H54 (cell line): ENCODE data around the gene ARGLU1.
A peak's percentile ranks its signal among the peaks of the same experiment; 100 is the strongest.

Source experiments
- DNase-seq: peaks from one replicate; pipeline ENCODE4 v3.0.0; 2011; ENCODE audit warnings: low spot score, mixed read lengths; ENCODE audit not compliant: insufficient read length
- FAIRE-seq: peaks from 3 replicates; lab custom pipeline; 2011; peaks lifted over from hg19 to GRCh38; lab: Jason Lieb, UNC
- POLR2A ChIP-seq: IDR thresholded peaks from 2 replicates; pipeline ENCODE4 v1.6.1; 2011; ENCODE audit warnings: low read depth, mild to moderate bottlenecking, low read length

ARGLU1 gene

DNA sequence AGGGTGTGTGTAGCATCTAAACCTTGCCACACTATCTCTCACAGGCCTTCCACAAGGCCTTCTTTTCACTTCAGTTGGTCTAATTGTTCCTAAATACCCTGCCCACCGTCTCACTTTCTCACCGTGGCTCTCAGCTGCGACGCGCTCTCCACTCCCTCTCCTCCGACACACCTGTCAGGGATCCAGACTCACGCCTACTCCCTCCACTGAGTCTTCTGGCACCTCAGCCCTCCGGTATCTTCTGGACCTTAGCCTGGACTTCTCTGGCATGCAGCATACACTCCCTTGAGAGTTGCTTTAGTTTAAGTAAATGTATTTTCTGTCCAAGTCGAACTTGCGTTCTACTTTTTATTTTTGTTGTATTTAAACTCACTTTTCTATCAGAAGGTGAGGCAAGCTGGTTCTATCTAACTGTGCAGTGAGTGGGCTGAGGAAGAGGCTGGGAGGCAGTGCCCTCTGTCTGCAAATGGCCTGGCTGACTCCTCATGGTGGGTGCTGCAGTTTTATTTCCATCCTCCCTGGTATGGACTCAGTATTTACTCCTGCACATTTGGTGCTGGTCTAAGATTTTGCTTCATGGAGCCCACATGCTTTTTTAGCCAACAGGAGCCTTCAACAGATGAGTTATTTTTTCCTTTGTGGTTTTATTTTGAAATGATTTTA, 28.5 kb upstream of the ARGLU1 start:
- no peak for FAIRE-seq
- no peak for TF ChIP-seq POLR2A
- DNase-seq, result no peak

- DNase-seq (no peak), FAIRE-seq (no peak)
- no peak for TF ChIP-seq POLR2A
These were observed 27.7 kb upstream of the ARGLU1 start for GRCh38 chr13:106595625-106596024.

- FAIRE-seq (no peak), DNase-seq (no peak)
- no peak for TF ChIP-seq POLR2A
These were observed 27.0 kb upstream of the ARGLU1 start for GRCh38 chr13:106594980-106595379.

DNA sequence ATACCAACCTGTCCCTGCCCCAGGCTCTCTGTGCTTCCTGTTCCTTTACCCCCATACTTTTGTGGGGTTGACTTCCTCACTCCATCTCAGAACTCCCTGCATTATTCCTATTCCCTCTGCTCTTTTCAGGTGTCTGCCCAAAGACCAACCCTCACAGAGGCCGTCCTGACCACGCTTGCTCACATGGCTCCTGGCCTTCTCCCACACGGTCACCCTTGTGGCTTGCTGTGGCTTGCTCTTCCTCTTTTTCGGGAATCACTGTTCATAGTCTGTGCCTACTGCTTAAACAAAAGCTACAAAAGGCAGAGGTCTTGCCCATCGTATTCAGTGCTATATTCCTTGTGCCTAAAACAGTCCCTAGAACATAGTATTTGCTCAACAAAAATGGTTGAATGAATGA, 25.2 kb upstream of the ARGLU1 start:
- no peak for DNase-seq
- no peak for FAIRE-seq
- no peak for TF ChIP-seq POLR2A

GRCh38 chr13:106591299-106591698, 23.4 kb upstream of the ARGLU1 start:
- no peak for TF ChIP-seq POLR2A
- DNase-seq (no peak), FAIRE-seq (no peak)

DNA sequence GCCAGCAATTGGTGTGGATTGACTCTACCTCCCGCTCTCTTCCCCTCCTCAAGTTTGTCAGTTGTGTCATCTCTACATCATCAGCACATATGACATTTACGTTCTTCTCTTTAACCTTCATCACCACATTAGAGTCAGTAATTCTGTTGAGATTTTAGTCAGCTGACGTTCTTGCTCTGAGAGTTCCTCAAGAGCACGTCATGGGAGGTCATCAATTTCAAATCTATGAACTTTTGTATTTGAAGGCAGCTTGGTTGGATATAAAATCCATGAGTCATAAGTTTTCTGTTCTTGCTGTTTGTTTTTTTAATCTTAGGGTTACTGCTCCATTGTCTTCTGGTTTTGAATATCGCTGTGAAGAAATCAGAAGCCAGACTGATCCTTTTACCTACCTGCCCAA, 21.8 kb upstream of the ARGLU1 start:
- DNase-seq (no peak), FAIRE-seq (peak; percentile 33)
- TF ChIP-seq POLR2A, result no peak

- no peak for FAIRE-seq
- TF ChIP-seq POLR2A, result no peak
These were observed 20.4 kb upstream of the ARGLU1 start for GRCh38 chr13:106588367-106588766.

GRCh38 chr13:106587787-106588186, 19.9 kb upstream of the ARGLU1 start:
- TF ChIP-seq POLR2A, result no peak
- DNase-seq (no peak), FAIRE-seq (peak; percentile 69)

More at GRCh38 chr13:106588367-106588766, 20.4 kb upstream of the ARGLU1 start:
- no peak for DNase-seq

DNA sequence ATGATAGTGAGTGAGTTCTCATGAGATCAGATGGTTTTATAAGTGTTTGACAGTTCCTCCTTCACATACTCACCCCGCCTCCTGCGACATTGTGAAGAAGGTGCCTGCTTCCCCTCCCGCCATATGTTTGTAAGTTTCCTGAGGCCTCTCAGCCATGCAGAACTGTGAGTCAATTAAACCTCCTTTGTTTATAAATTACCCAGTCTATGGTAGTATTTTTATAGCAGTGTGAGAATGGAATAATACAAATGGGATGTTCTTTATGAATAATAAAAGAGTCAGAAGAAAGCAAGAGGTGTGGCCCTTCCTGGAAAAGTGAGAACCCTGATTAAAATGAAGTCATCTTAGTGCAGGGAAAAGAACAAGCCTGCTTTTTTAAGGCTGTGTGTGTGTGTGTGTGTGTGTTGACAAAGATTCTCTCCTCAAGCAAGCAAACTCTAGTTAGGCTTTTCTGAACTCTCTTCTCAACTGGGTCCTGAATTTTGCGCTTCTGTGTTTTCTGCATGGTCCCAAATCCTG, 18.8 kb upstream of the ARGLU1 start:
- FAIRE-seq (no peak), DNase-seq (no peak)
- TF ChIP-seq POLR2A, result no peak

DNA sequence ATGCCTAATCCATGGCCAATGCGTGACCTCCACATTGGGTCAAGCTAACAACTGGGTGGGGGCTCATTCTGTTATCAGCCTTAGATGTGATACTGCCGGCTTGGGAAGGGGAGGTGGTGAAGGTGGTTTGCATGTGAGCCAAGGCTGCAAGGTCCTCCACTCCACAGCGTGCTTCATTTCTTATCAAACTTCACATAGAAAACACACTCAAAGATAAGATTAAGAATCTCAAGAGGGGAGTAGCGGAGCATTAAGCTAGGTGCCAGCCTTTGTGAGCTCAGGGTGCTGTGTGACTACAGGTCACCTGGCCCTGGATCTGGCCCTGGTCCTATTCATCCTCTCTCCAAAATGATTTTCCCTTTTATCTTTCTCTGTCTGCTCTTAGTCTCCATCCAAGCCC, 13.3 kb upstream of the ARGLU1 start:
- FAIRE-seq (no peak), DNase-seq (no peak)
- TF ChIP-seq POLR2A, result no peak

DNA sequence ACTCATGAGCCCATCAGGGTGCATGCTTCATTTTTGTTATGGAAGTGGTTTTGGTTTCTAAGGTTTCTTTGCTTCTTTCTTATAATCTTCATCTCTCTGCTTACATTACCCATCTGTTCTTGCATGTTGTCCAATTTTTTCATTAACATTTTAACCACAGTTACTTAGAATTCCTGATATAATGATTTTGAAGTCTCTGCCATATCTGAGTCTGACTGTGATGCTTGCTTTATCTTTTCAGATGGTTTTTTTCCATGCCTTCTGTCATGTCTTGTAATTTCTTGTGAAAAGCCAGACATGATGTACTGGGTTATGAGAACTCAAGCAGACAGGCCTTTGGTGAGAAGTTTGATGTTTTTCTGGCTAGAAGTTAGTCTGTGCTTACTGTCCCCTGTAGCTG, 8.0 kb upstream of the ARGLU1 start:
- FAIRE-seq, result no peak
- TF ChIP-seq POLR2A, result no peak
- no peak for DNase-seq

DNA sequence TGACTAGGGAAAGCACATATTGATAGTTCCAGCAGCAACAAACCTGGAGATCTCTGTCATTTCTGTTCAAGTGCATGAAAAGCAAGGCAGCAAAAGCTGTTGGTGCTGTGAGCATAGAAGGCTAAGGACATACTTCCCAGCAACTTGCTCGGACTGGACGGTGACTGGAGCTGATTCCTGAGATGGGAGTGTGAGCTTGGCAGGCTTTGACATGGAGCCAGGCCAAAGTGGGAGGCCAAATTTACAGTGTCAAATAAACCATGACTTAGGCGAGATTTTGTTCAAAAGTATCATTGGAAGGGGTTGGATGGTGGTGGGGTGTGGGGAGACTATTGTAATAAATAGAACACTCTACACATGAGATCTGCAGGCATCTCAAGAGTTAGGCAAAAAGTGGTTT, 5.9 kb upstream of the ARGLU1 start:
- no peak for DNase-seq
- no peak for FAIRE-seq
- TF ChIP-seq POLR2A, result no peak

DNA sequence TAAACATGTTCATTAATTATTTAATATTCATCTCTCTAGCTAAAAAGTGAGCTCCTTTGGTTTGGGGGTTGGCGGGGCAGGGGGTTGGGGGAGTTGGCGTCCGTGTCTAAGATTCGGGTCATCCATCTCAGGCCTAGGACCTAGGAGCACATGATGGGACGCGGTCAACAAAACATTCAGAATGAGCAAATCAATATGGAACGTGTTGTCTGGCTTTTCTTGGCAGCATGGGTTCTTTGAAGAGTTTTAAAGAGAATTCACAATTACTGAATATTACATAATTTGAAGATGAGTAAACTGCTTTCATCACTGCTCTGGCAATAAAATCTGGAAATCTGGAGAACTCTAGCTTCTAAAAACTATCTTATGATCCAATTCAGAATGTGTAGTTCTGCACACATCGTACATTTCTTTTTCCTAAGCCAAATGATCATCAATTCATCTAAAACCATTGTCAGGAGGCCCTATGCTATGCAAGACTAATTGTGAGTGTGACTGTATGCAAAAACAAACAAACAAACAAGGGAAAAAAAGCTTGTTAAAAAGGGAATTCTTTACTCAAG, 5.4 kb upstream of the ARGLU1 start:
- no peak for TF ChIP-seq POLR2A
- no peak for DNase-seq
- FAIRE-seq, result no peak

GRCh38 chr13:106570299-106570852, 2.4 kb upstream of the ARGLU1 start:
- DNase-seq (peak; percentile 29), FAIRE-seq (peak; percentile 97)
- no peak for TF ChIP-seq POLR2A
